ENCODE measurements around the gene ZNF205.
"Not testable (repeated sequence)": the region's sequence is repeated elsewhere in the genome, so short reads cannot be mapped to it uniquely, and the experiment has no call there.

The ZNF205 gene

GRCh38 chr16:3165111-3165822 lies 52.9 kb downstream of the ZNF205 start:
- Histone ChIP-seq H4K20me1 (peaks cover 0 to 1% (median 0%) of the 10 kb centered on the region in 11 experiments; a peak in 1 of 22 replicates), H3K36me3 (no peaks in the 10 kb centered on the region), H3K27ac (peak overlapping the region in 7 of 11 experiments; percentile 19 to 51 (median 40); a peak in 8 of 22 replicates), H3K4me1 (peaks cover 17 to 39% (median 31%) of the 10 kb centered on the region in 10 experiments), H3K27me3 (peaks cover 25 to 52% (median 46%) of the 10 kb centered on the region in 11 experiments), H3K4me3 (peak overlapping the region in 5 of 10 experiments; percentile 22 to 59 (median 34); a peak in 7 of 20 replicates), H3K9me3 (replicated peaks in 1 of 11) (peaks cover 0 to 2% (median 0%) of the 10 kb centered on the region in 11 experiments; a peak in 1 of 22 replicates), H3K9ac (peak overlapping the region in 6 of 11 experiments; percentile 33 to 59 (median 46); a peak in 7 of 22 replicates), H3K4me2 (peak overlapping the region; percentile 60 to 93 (median 82))
- TF ChIP-seq Cebpa-rat (IDR thresholded peaks at IDR 0.05), result no peak

GRCh38 chr16:3166505-3166886 lies 54.1 kb downstream of the ZNF205 start:
- TF ChIP-seq Cebpa-rat (IDR thresholded peaks at IDR 0.05), result no peak
- Histone ChIP-seq H3K27ac (no peak overlapping the region), H3K9me3 (replicated peaks in 1 of 11) (peaks cover 0 to 4% (median 0%) of the 10 kb centered on the region in 11 experiments; a peak in 1 of 22 replicates), H3K4me3 (no peak overlapping the region), H3K27me3 (peaks cover 37 to 55% (median 51%) of the 10 kb centered on the region in 11 experiments), H4K20me1 (peaks cover 0 to 14% (median 7%) of the 10 kb centered on the region in 11 experiments; a peak in 7 of 22 replicates), H3K9ac (no peak overlapping the region; a peak in 1 of 22 replicates), H3K4me1 (peaks cover 12 to 41% (median 33%) of the 10 kb centered on the region in 10 experiments; a peak in 19 of 20 replicates), H3K36me3 (no peaks in the 10 kb centered on the region), H3K4me2 (no peak overlapping the region)

GRCh38 chr16:3168729-3169128 lies 56.3 kb downstream of the ZNF205 start:
- Histone ChIP-seq H3K27me3 (peaks cover 60 to 76% (median 73%) of the 10 kb centered on the region in 11 experiments), H4K20me1 (peaks cover 0 to 23% (median 7%) of the 10 kb centered on the region in 11 experiments; a peak in 8 of 22 replicates), H3K4me1 (peaks cover 16 to 45% (median 34%) of the 10 kb centered on the region in 10 experiments), H3K9me3 (replicated peaks in 1 of 11) (peaks cover 0 to 13% (median 4%) of the 10 kb centered on the region in 11 experiments; a peak in 5 of 22 replicates)
- H3K36me3 ChIP-seq, H3K4me3 ChIP-seq, H3K27ac ChIP-seq, H3K4me2 ChIP-seq, H3K9ac ChIP-seq: not testable (repeated sequence)
